HCT116 (cell line): ENCODE measurements around the gene MPP1.

ENCODE experiments used
- RAD21 ChIP-seq: IDR thresholded peaks from 2 replicates; pipeline ENCODE4 v1.6.1; 2012; ENCODE audit warnings: low read depth, mild to moderate bottlenecking
- SIN3A ChIP-seq: IDR thresholded peaks from 2 replicates; pipeline ENCODE4 v1.6.1; 2012; ENCODE audit warnings: low read depth
- TF ChIP-seq, protein P1 (sequence below), 3 experiments: fragments of 200-600 bp in 1 of 3; sonication (generic) in 1 of 3; IDR thresholded peaks in 2 of 3; conservative IDR thresholded peaks in 1 of 3; 2 replicates each; pipeline ENCODE4 v1.5.1; 2012 to 2017; ENCODE audit warnings: low read depth in 2 of 3, low read length in 2 of 3, antibody characterized with exemption in 1 of 3, borderline replicate concordance in 1 of 3, control low read depth in 1 of 3, mild to moderate bottlenecking in 1 of 3, mixed read lengths in 1 of 3, mixed run types in 1 of 3, moderate library complexity in 1 of 3; ENCODE audit not compliant: insufficient read depth in 1 of 3

DNA sequence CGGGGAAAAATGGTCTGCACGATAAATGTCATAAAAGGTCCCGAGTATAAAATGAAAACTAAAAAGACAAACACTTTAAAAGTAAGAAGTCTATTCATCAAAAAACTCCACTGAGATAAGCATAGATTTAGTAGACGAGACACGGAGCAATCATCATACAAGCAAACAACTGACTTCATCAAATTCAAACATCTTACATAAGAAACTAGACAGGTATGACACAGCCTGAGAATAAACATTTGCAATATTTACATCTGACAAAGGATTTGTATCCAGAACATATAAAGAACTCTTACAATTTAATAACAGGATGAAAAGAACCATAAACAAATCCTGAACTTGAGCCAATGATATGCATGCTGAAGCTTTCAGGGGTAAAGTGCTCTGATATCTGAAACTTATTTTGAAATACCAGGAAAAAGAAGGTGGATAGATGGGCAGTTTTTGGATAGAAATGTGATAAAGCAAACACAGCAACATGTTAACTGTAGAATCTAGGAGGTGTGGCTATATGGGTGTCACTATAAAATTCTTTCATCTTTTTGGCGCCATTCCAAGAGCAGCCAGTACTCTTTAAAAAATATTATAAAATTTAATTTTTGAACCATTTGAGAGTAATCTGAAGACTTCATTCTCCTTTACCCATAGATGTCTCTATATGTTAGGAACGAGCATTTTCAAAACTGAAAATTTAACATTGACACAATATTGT lies 12.0 kb downstream of the MPP1 start:
- TF ChIP-seq, protein P1, sequence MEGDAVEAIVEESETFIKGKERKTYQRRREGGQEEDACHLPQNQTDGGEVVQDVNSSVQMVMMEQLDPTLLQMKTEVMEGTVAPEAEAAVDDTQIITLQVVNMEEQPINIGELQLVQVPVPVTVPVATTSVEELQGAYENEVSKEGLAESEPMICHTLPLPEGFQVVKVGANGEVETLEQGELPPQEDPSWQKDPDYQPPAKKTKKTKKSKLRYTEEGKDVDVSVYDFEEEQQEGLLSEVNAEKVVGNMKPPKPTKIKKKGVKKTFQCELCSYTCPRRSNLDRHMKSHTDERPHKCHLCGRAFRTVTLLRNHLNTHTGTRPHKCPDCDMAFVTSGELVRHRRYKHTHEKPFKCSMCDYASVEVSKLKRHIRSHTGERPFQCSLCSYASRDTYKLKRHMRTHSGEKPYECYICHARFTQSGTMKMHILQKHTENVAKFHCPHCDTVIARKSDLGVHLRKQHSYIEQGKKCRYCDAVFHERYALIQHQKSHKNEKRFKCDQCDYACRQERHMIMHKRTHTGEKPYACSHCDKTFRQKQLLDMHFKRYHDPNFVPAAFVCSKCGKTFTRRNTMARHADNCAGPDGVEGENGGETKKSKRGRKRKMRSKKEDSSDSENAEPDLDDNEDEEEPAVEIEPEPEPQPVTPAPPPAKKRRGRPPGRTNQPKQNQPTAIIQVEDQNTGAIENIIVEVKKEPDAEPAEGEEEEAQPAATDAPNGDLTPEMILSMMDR (IDR thresholded peaks at IDR 0.05 in 2 of 3, conservative IDR thresholded peaks at IDR 0.05 in 1 of 3; ENCODE audit: borderline replicate concordance in 1 of 3, insufficient read depth in 1 of 3, low read depth in 2 of 3, low read length in 2 of 3) = no peak
- TF ChIP-seq RAD21 (no peak), SIN3A (no peak)
